HepG2 (cell line): ENCODE data around the gene TMEM273. TPM values are rescaled to one million over a fixed set of nuclear protein-coding genes. Genes with fewer than 3 reads are reported as not detected.

Experiments used
- ATAC-seq: fragments of 200-7000 bp; cut with Tn5 transposase; 3 replicates; pipeline ENCODE4 v1.9.1; 2020; ENCODE audit warnings: mild to moderate bottlenecking, moderate library complexity
- BruUV-seq: library from RNA; stranded (reverse); fragments of 400-500 nt; replicated peaks from 2 replicates; lab custom pipeline; 2021; lab: Mats Ljungman, UMichigan
- CTCF ChIA-PET: fragments of 300-600 bp; formaldehyde crosslinking; extraction: SDS; loops from one replicate; lab custom pipeline; 2021; ENCODE audit warnings: low total read pairs, inconsistent platforms, low intra/inter-chr PET ratio; lab: Yijun Ruan, JAX
- POLR2A ChIA-PET: fragments of 350-600 bp; sonication (Branson Sonifier 250); formaldehyde crosslinking; loops from one replicate; lab custom pipeline; 2020; ENCODE audit warnings: antibody characterized with exemption, inconsistent platforms; lab: Yijun Ruan, JAX
- DNase-seq: peaks from one replicate; pipeline ENCODE4 v3.0.0-alpha.2; 2015; ENCODE audit warnings: low spot score
- FAIRE-seq: peaks from 3 replicates; lab custom pipeline; 2011; peaks lifted over from hg19 to GRCh38; lab: Jason Lieb, UNC
- H2AFZ ChIP-seq: one replicate; pipeline ENCODE4 v1.6.1; 2011; ENCODE audit warnings: low read length, inconsistent platforms
- H3K27ac ChIP-seq: fragments of 300-600 bp; 3 replicates; pipeline ENCODE4 v1.8.0; 2011; ENCODE audit warnings: mixed run types, mild to moderate bottlenecking, mixed read lengths, low read length, inconsistent platforms; ENCODE audit not compliant: insufficient read depth; ENCODE audit errors: extremely low read length
- H3K27me3 ChIP-seq, 2 experiments: fragments of 200-600 bp in 1 of 2; 2 replicates in 1 of 2; 3 replicates in 1 of 2; pipeline versions ENCODE4 v1.6.0 to v1.8.0; 2011; ENCODE audit warnings: low read length in 2 of 2, mild to moderate bottlenecking in 2 of 2, moderate library complexity in 2 of 2, inconsistent platforms in 1 of 2; ENCODE audit not compliant: insufficient read depth in 2 of 2, control insufficient read depth in 1 of 2
- H3K36me3 ChIP-seq, 2 experiments: fragments of 200-600 bp in 1 of 2; replicated peaks in 1 of 2; 2 replicates in 1 of 2; 3 replicates in 1 of 2; pipeline versions ENCODE4 v1.5.1 to v1.8.0; 2011; ENCODE audit warnings: low read length in 2 of 2, inconsistent platforms in 1 of 2; ENCODE audit not compliant: insufficient read depth in 2 of 2, control insufficient read depth in 1 of 2
- H3K4me1 ChIP-seq: 2 replicates; pipeline ENCODE4 v1.5.1; 2012; ENCODE audit warnings: low read length, inconsistent platforms; ENCODE audit not compliant: insufficient read depth
- H3K4me2 ChIP-seq: 2 replicates; pipeline ENCODE4 v1.6.0; 2011; ENCODE audit warnings: low read depth, low read length, inconsistent platforms
- H3K4me3 ChIP-seq, 3 experiments: fragments of 200-600 bp in 1 of 3; sonication (generic), shearing (Covaris generic) in 1 of 3; replicated peaks in 1 of 3; 2 replicates each; pipeline ENCODE4 v1.5.1; 2011 to 2016; ENCODE audit warnings: low read length in 3 of 3, inconsistent platforms in 2 of 3, low read depth in 2 of 3, mild to moderate bottlenecking in 2 of 3, control low read depth in 1 of 3, mixed read lengths in 1 of 3; ENCODE audit not compliant: insufficient read depth in 1 of 3
- H3K79me2 ChIP-seq: one replicate; pipeline ENCODE4 v1.6.1; 2011; ENCODE audit warnings: low read length, inconsistent platforms; ENCODE audit not compliant: insufficient read depth
- H3K9ac ChIP-seq: 2 replicates; pipeline ENCODE4 v1.6.0; 2011; ENCODE audit warnings: mild to moderate bottlenecking, low read depth, low read length, inconsistent platforms; ENCODE audit not compliant: insufficient read depth
- H3K9me3 ChIP-seq: 2 replicates; pipeline ENCODE4 v1.5.1; 2012; ENCODE audit warnings: mild to moderate bottlenecking, low read length
- H4K20me1 ChIP-seq: 2 replicates; pipeline ENCODE4 v1.6.0; 2011; ENCODE audit warnings: inconsistent platforms, mild to moderate bottlenecking, low read length, moderate library complexity; ENCODE audit not compliant: insufficient read depth
- CHD2 ChIP-seq: IDR thresholded peaks from 2 replicates; pipeline ENCODE4 v1.6.1; 2011; ENCODE audit warnings: low read depth, low read length, improper control_type of control experiment
- DNMT3B ChIP-seq: conservative IDR thresholded peaks from 2 replicates; pipeline ENCODE4 v1.6.1; 2016; ENCODE audit warnings: missing biosample characterization, control low read depth
- DR1 ChIP-seq: sonication (generic); formaldehyde crosslinking; IDR thresholded peaks from 2 replicates; pipeline ENCODE4 v1.8.0; 2021; ENCODE audit warnings: mild to moderate bottlenecking, missing genetic modification reagents, inconsistent platforms
- HMG20B ChIP-seq: conservative IDR thresholded peaks from 2 replicates; pipeline ENCODE4 v1.6.1; 2016; ENCODE audit warnings: missing genetic modification reagents, missing compliant biosample characterization
- HNRNPL ChIP-seq: fragments of 200-400 bp; formaldehyde crosslinking; IDR thresholded peaks from 2 replicates; pipeline ENCODE4 v1.6.1; 2017; ENCODE audit warnings: mild to moderate bottlenecking, low read depth, low read length
- HOXA3 ChIP-seq: sonication (generic); formaldehyde crosslinking; IDR thresholded peaks from 2 replicates; pipeline ENCODE4 v1.5.0; 2020; ENCODE audit warnings: missing genetic modification reagents
- NFYB ChIP-seq: sonication (generic); formaldehyde crosslinking; IDR thresholded peaks from 2 replicates; pipeline ENCODE4 v1.4.0; 2020; ENCODE audit warnings: missing genetic modification reagents
- PAF1 ChIP-seq: IDR thresholded peaks from 2 replicates; pipeline ENCODE4 v1.6.1; 2016; ENCODE audit warnings: missing genetic modification reagents, missing compliant biosample characterization
- THAP11 ChIP-seq: IDR thresholded peaks from 2 replicates; pipeline ENCODE4 v1.6.1; 2016; ENCODE audit warnings: missing biosample characterization, missing genetic modification reagents
- WIZ ChIP-seq: sonication (generic); formaldehyde crosslinking; IDR thresholded peaks from 2 replicates; pipeline ENCODE4 v1.5.1; 2020; ENCODE audit warnings: mild to moderate bottlenecking, missing genetic modification reagents
- ZC3H4 ChIP-seq: sonication (generic); formaldehyde crosslinking; IDR thresholded peaks from 2 replicates; pipeline ENCODE4 v1.4.0; 2020; ENCODE audit warnings: missing genetic modification reagents, borderline replicate concordance
- ZFP41 ChIP-seq: sonication (generic); formaldehyde crosslinking; IDR thresholded peaks from 2 replicates; pipeline ENCODE4 v1.4.0; 2020; ENCODE audit warnings: mild to moderate bottlenecking, missing genetic modification reagents, borderline replicate concordance
- ZNF367 ChIP-seq: sonication (generic); formaldehyde crosslinking; IDR thresholded peaks from 2 replicates; pipeline ENCODE4 v1.4.0; 2020; ENCODE audit warnings: missing genetic modification reagents, borderline replicate concordance
- ZNF720 ChIP-seq: sonication (generic); formaldehyde crosslinking; IDR thresholded peaks from 2 replicates; pipeline ENCODE4 v1.4.0; 2020; ENCODE audit warnings: missing genetic modification reagents
- ZNF83 ChIP-seq: sonication (generic); formaldehyde crosslinking; IDR thresholded peaks from 2 replicates; pipeline ENCODE4 v1.4.0; 2020; ENCODE audit warnings: missing genetic modification reagents, mild to moderate bottlenecking, borderline replicate concordance
- WGBS: methylation state at CpG from one replicate; pipeline ENCODE4 v1.1.6; 2017; ENCODE audit warnings: low lambda C conversion rate; 5-methylcytosine and 5-hydroxymethylcytosine counted together
- in situ Hi-C: cut with HindIII; loops from 2 replicates; pipeline ENCODE4 v1.10.0; 2017; ENCODE audit warnings: low pct_unique_long_range_greater_than_20kb; ENCODE audit not compliant: extremely low pct_ligation_motif_present
- intact Hi-C: fragments of 100-400 bp; cut with micrococcal nuclease; formaldehyde crosslinking; loops from one replicate; pipeline ENCODE4 v1.10.0; 2022; ENCODE audit not compliant: unreplicated experiment
- polyA plus RNA-seq, 8 experiments: library from polyadenylated mRNA; depleted of rRNA in 3 of 8; stranded (reverse) in 7 of 8; unstranded in 1 of 8; fragments of >200 nt; fragmentation: Illumina TruSeq in 4 of 8; extraction: Trizol in 4 of 8; gene quantifications; 2 replicates each; pipeline versions ENCODE4 v1.2.1 to v1.2.3, GENCODE V29; 2011 to 2016; ENCODE audit warnings: low read depth in 4 of 8, missing spikeins in 1 of 8, mixed read lengths in 1 of 8; ENCODE audit not compliant: insufficient read depth in 1 of 8
- total RNA-seq, 5 experiments: library from RNA; depleted of rRNA; stranded (reverse); fragments of >200 nt; fragmentation: Illumina TruSeq; extraction: Trizol; gene quantifications; 2 replicates each; pipeline ENCODE4 v1.2.3, GENCODE V29; 2016; ENCODE audit warnings: low read depth in 1 of 5
- TF ChIP-seq, protein P1 (sequence below), 2 experiments: sonication (generic) in 1 of 2; formaldehyde crosslinking in 1 of 2; IDR thresholded peaks; 2 replicates each; pipeline versions ENCODE4 v1.6.1 to v1.9.0; 2014 to 2022; ENCODE audit warnings: antibody characterized with exemption in 1 of 2, borderline replicate concordance in 1 of 2, inconsistent platforms in 1 of 2, low read depth in 1 of 2, missing genetic modification reagents in 1 of 2

TMEM273 gene
- total and polyA plus RNA-seq, 2 of the 13 experiments (the other 11 are each of a cell fraction or from before 2014, with no cell fraction given): not detected

DNA sequence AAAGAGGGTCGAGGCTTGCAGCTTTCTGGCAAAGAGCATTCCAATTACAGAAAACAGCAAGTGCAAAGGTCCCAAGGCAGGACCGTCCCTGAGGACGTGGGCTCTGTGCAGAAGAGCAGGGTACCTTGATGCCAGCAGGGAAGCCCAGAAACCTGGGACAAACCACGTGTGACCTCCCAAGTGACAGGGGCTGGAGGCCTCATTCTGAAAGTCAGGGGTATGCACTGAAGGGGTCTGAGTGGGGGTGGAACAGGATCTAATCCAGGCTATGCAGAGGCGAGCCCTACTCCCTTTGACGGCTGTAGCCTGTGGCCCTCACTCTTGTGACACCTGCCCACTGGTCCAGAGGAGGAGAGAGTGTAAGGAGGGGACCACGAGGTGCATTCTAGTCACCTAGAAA is 22.9 kb downstream of the TMEM273 start:
- CTCF ChIA-PET: interaction anchor here (0.7 kb wide), 1 partner anchor 507 kb away, joined by 5 read pairs; no protein-coding TSS in a partner anchor
- intact Hi-C loops: no loop called here
- TF ChIP-seq ZNF720 (CRISPR knock-in tag) (no peak), ZNF367 (CRISPR knock-in tag) (no peak), THAP11 (CRISPR knock-in tag) (no peak), ZNF83 (CRISPR knock-in tag) (no peak), ZC3H4 (CRISPR knock-in tag) (no peak), HOXA3 (no peak), DNMT3B (CRISPR knock-in tag) (no peak), DR1 (CRISPR knock-in tag) (no peak), HMG20B (CRISPR knock-in tag) (no peak), PAF1 (CRISPR knock-in tag) (no peak), CHD2 (no peak), HNRNPL (no peak), ZFP41 (no peak), NFYB (CRISPR knock-in tag) (no peak), WIZ (CRISPR knock-in tag) (no peak)
- TF ChIP-seq, protein P1, sequence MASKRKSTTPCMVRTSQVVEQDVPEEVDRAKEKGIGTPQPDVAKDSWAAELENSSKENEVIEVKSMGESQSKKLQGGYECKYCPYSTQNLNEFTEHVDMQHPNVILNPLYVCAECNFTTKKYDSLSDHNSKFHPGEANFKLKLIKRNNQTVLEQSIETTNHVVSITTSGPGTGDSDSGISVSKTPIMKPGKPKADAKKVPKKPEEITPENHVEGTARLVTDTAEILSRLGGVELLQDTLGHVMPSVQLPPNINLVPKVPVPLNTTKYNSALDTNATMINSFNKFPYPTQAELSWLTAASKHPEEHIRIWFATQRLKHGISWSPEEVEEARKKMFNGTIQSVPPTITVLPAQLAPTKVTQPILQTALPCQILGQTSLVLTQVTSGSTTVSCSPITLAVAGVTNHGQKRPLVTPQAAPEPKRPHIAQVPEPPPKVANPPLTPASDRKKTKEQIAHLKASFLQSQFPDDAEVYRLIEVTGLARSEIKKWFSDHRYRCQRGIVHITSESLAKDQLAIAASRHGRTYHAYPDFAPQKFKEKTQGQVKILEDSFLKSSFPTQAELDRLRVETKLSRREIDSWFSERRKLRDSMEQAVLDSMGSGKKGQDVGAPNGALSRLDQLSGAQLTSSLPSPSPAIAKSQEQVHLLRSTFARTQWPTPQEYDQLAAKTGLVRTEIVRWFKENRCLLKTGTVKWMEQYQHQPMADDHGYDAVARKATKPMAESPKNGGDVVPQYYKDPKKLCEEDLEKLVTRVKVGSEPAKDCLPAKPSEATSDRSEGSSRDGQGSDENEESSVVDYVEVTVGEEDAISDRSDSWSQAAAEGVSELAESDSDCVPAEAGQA (IDR thresholded peaks at IDR 0.05; ENCODE audit: low read depth): no peak
- TF ChIP-seq, protein P1 (CRISPR knock-in tag; IDR thresholded peaks at IDR 0.05; ENCODE audit: borderline replicate concordance): no peak

More for the DNA sequence above, 22.9 kb downstream of the TMEM273 start:
- no peaks in the 10 kb centered on the region for H3K79me2 ChIP-seq
- H3K4me1 ChIP-seq: no peaks in the 10 kb centered on the region
- no peak overlapping the region for H3K4me3 ChIP-seq
- BruUV-seq: no TSS peak
- no peak overlapping the region for H3K4me2 ChIP-seq
- H3K27ac ChIP-seq: no peak overlapping the region
- POLR2A ChIA-PET: no interaction called here
- FAIRE-seq (no peak), ATAC-seq (no peak), DNase-seq (no peak)
- no peaks in the 10 kb centered on the region for H3K36me3 ChIP-seq
- 12% methylated on average over 7 of the region's 7 CpGs for WGBS
- in situ Hi-C loops: loop anchor here (5.0 to 10.0 kb wide), 3 partner anchors 188 to 510 kb away; no protein-coding TSS in a partner anchor
- H3K27me3 ChIP-seq: no peaks in the 10 kb centered on the region; a peak in 1 of 5 replicates
- H4K20me1 ChIP-seq: no peaks in the 10 kb centered on the region
- no peak overlapping the region for H3K9ac ChIP-seq
- H2AFZ ChIP-seq: no peak overlapping the region
- H3K9me3 ChIP-seq: no peaks in the 10 kb centered on the region
